GM21737 (cell line): Measurements from ENCODE around the gene GTF3C2.

Experiments used
- ATAC-seq: cut with Tn5 transposase; IDR thresholded peaks from one replicate; pipeline ENCODE4 v1.9.1; 2021; ENCODE audit warnings: mild to moderate bottlenecking, moderate library complexity; ENCODE audit not compliant: unreplicated experiment

GTF3C2 gene, protein sequence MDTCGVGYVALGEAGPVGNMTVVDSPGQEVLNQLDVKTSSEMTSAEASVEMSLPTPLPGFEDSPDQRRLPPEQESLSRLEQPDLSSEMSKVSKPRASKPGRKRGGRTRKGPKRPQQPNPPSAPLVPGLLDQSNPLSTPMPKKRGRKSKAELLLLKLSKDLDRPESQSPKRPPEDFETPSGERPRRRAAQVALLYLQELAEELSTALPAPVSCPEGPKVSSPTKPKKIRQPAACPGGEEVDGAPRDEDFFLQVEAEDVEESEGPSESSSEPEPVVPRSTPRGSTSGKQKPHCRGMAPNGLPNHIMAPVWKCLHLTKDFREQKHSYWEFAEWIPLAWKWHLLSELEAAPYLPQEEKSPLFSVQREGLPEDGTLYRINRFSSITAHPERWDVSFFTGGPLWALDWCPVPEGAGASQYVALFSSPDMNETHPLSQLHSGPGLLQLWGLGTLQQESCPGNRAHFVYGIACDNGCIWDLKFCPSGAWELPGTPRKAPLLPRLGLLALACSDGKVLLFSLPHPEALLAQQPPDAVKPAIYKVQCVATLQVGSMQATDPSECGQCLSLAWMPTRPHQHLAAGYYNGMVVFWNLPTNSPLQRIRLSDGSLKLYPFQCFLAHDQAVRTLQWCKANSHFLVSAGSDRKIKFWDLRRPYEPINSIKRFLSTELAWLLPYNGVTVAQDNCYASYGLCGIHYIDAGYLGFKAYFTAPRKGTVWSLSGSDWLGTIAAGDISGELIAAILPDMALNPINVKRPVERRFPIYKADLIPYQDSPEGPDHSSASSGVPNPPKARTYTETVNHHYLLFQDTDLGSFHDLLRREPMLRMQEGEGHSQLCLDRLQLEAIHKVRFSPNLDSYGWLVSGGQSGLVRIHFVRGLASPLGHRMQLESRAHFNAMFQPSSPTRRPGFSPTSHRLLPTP

DNA sequence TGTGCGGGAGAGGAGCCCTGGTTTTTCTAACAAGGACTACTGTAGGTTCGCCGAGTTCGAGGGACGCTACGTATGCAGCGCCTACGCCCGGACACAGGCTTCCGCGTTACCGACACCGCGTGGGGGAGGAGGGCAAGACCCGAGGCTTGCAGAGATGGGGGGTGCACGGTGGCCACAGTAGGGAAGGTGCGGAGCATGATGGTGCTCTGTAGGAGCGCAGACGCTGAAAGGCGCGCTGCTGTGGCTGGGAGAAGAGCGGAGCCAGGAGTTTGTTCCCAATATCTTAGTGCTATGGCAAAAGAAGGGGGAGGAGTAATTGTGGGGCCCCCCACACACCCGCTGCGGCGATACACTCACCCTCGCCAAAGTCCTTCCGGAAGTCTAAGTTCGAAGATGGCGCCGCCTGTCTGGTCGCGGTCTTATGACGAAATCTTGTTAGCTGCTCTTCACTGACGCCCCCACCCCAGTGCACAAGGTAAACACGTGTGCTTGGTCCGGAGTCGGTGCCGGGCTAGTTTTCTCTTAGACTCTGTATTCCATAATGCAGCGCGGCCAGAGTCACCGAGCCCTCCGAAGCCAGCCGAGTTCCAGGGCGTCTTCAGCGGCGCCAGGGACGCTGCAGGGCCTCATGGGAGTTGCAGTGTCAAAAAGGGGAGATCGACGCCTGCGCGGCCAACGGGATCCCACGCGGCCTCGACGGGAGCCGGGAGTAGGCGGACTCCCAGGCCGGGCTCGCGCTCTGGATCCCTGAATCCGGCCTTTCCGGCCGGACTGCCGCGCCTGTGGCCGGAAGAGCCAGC, at the start of gene GTF3C2:
Gene GTF3C2 (minus strand): TSS at position 383 of the 800 bp plus-strand sequence. CDS start 13,210 bp downstream, outside the sequence.
- ATAC-seq, result peak; percentile 82

DNA sequence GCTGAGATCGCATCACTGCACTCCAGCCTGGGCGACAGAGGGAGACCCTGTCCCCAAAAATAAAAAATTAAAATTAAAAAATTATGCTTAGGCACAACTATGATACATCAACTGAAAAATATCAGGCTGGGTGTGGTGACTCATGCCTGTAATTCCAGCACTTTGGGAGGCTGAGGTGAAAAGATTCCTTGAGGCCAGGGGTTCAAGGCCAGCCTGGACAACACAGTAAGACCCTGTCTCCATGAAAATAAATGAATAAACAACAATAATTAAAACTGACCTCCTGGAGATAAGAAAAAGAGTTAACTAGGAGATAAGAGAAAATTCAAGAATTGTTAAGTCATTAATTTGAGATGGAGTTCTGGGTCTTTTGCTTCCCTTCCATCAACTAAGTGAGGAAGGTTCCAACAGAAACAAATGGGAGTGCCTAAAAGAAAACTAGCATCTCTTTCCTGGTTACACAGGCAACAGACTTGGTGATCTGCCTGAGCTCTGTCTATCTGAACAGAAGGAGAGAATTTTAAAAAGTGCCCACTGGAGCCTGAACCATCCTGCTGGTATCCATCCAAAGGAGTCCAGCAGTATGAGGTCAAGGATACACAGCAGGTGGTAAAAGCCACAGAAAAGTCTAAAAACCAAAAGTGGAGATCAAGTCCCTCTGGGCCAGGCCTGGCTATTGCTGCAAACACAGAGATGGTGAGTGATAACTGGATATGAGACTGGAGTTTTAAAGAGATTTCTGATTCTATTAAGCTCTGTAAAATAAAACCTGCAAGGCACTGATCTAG, 44.0 kb upstream of the GTF3C2 start:
- ATAC-seq, result no peak

DNA sequence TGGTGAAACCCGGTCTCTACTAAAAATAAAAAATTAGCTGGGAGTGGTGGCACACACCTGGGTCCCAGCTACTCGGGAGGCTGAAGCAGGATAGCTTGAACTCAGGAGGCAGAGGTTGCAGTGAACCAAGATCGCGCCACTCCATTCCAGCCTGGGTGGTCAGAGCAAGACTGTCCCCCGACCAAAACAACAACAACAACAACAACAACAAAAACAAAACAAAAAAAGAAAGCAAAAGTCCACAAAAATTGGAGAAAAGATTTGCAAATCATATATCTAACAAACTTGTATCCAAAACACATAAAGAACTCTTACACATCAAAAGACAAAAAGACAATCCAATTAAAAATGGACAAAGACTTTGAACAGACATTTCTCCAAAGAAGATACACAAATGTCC, 42.4 kb upstream of the GTF3C2 start:
- ATAC-seq, result no peak

DNA sequence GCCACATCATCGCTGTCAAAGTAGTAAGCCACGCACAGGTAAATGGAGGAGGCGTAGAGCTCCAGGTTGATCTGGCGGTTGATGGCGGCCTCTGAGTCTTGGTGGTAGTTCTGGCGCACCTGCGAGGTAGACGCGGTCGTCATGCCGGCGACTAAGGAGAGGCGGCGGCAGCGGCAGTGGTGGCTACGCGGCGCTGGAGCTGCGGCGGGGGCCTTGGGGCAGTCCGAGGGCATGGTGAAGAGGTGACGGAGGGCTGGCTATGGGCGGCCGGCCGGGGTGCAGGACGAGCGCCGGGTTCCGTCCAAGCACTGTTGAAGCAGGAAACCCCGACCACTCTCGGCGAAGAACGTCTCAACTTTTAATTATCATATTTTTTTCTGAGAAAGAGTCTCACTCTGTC, 36.7 kb upstream of the GTF3C2 start:
- no peak for ATAC-seq

DNA sequence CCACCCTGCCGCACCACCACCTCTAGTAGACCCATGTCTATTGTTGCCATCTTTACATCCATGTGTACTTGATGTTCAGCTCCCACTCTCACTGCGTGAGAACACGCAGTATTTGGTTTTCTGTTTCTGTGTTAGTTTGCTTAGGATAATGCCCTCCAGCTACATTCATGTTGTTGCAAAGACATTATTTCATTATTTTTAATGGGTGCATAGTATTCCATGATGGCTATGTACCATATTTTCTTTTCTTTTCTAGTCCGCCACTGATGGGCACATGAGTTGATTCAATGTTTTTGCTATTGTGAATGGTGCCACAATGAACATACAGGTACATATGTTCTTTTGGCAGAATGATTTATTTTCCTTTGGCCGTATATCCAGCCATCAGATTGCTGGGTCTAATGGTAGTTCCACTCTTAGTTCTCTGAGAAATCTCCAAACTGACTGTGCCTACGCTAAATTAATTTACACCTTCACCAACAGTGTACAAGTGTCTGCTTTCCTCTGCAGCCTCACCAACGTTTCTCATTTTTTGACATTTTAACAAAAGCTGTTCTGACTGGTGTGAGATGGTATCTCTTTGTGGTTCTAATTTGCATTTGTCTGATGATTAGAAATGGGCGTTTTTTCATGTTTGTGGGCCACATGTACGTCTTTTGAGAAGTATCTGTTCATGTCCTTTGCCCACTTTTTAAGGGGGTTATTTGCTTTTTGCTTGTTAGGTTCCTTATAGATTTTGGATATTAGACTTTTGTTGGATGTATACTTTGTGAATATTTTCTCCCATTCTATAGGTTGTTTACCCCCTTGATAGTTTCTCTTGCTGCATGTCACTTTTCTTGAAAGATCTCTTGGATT, 34.5 kb upstream of the GTF3C2 start:
- ATAC-seq, result no peak

DNA sequence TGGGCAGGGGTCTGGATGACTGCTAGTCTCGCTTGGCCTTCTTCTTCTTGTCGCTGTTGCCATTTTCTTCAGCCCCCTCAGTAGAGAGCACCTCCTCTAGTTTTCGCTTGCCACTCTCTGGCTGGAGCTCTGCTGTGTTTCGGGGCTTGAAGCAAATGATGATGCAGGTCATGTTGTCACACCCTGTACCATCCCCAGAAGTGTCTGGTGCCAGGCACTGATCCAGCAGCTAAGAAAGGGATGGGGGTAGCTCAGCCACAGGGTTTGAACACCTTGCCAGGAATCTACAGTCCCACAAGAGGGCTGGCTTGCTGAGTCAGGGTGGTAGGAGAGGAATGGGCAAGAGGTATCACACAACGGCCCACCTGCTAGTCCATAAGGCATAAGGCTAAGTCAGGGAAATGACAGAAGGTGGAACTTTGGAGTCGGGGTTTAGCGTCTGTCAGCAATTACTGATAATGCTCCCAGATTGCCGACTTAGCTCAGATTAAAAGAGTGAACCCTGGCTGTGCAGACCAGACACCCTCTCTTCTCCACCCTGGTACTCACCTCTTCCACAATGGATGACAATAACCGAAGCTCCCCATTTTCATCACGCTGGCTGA, 25.1 kb upstream of the GTF3C2 start:
- ATAC-seq, result no peak

DNA sequence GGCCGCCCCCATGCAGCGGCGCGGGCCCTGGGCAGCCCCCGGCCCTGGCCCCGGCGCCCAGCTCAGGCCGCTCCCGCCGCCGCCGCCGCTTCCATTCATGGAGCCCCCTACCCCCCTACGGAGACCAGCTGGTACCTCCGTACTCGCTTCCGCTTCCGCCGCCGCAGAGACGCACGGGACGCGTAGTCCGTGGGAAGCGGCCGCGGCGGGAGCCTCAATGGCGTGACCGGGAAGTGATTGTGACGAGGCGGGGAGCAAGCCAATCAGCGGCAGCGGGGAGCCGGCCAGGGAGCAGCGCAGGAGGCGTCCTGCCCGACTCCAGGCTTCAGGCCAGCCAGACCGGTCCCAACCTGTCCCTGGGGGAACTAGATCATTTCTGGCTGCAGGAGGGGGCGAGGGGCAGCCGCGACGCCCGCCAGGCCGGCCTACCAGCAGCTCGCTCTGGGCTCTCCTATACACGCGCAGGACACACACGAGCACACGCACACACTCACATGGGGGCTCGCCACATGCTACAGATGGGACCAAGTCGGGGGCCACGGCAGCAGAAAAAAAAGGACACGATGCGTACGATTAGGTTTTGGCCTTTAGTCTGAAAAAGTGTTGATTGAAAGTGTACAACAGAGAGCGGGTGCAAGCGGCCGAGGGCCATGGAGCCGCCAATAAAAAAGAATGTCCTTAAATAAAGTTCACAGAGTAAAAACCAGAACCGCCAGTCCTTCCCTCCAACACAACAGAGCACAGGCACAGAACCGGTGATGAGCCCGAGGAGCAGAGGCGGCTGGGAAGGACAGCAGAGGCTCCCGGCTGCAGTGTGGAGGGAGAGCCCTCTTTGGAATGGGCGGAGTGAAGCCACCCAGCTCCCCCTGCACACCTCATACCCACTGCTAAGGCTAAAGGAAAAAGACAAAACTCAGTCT, 24.3 kb upstream of the GTF3C2 start, which contains the start of gene ZNF513:
Gene ZNF513 (minus strand): TSS at position 109 of the 920 bp plus-strand sequence. CDS start 208 bp downstream, outside the sequence.
- ATAC-seq, result peak; percentile 76

DNA sequence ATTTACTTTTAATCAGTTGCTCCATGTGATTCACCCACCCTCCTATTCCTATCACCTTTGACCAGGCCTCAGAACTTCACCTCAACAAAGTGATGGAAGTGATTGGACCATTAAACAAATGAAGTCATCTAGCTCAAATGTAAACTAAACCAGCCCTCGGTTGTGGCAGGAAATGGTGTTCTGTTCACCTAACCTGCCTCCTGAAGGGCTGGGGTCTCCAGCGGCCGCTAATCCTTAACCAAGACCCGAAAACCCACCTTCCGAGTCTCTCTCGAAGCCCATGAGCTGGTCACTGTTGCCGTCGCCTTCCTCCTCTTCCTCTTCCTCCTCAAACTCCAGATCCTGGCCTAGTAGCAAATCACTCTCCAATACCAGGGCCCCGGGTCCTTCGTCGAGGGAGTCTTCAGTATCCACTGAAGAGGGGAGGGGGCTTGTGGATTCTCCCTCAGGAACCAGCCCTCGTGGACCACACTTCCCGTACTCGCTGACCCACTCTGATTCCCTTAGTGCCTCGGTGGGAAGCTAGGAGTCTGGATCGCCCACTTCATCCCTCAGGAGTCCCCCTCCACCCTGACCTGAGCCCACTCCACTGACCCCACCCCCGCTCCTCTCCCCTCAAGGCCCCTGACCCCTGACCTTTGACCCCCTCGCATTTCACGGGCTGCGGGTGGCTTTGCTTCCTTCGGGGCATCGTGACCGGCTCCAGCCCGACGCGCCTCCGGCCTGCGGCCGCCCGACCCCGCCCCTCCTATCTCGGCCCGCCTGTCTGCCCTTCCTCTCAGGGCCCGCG, 23.5 kb upstream of the GTF3C2 start:
- ATAC-seq, result no peak

DNA sequence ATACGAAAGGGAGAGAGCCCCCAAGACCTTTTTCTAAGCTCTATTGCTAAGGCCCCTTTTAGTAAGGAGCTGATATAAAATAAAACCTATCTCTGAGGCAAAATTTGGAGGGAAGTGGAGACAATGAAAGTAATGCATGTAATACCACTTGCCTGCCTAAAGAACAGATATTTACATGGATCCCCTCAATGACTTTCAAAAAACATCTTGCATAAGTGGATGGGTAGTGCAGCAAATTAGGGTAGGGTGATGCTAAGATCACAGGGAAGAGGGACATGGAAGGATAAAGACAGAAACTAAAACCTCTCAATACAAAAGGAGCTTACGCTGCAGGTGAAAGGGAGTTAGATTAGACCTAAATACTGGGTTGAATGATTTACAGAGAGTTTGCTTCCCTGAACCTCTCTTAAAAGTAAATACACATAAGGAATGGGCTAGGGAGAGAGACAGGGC, 22.8 kb upstream of the GTF3C2 start:
- ATAC-seq, result no peak

DNA sequence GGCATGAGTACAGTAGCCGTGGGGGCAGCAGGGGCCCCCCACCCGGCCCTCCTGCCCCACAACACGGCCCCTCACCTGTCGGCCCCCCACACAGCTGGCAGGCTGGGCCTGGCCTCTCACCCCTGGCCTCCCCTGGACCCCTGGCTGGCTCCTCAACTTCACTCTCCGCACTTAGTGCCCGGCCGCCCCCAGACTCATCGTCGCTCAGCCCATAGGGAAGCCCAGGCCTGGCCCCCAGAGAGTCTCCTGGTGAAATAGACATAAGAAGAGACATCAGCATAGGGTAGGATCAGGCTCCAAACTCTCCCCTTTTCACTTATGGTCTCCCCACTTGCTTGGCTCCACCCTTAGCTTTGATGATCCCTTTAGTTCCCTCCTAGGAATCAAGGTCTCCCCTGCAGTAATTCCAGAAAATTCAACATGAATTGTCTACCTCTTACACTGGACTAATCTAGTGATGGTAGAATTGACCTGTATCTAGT, 22.3 kb upstream of the GTF3C2 start:
- ATAC-seq, result no peak

DNA sequence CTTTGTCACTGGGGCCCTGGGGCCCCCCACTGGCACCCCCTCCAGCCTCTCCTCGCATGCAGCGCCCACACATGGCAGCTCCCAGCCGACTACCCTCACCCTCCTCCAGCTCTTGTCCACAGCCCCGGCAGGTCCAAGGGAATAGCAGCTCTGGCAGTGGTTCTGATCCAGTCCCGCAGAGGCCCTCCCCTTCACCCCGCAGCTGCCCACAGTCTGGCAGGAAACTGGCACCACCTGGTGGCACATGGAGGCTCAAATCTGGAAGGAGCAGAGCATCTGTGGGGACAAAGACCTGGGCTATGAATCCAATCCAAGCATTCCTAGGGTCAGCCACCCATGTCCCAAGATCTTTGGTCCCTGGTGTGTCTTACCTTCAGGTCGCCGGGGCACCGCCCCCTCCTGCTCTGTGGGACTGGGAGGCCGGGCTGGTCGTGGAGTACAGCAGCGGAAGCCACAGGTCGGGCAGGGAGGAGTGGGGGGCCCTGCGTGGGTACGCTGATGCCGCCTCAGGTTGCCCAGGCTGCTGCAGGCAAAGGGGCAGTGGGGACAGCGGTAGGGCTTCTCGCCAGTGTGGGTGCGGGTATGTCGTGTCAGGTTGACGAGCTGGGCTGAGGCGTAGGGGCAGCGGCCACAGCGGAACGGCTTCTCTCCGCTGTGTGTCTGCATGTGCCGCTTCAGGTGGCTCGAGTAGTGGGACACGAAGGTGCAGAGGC, 21.7 kb upstream of the GTF3C2 start:
- no peak for ATAC-seq

DNA sequence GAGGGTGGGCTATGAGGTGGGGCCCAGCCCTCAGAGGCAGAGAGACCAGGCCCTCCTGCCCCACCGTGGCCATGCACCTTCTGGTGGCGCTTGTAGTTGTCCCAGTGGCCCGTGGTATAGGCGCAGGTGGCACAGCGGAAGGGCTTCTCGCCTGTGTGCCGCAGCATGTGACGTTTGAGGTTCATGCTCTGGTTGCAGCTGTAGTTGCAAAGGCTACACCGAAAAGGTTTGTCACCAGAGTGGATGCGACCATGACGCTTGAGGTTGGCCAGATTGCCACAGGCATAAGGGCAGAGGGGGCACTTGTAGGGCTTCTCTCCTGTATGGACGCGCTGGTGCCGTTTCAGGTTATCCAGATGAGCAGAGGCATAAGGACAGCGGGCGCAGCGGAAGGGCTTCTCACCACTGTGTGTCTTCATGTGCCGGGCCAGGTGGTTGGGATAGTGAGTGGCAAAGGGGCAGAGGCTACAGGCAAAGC, 21.1 kb upstream of the GTF3C2 start:
- ATAC-seq, result no peak

DNA sequence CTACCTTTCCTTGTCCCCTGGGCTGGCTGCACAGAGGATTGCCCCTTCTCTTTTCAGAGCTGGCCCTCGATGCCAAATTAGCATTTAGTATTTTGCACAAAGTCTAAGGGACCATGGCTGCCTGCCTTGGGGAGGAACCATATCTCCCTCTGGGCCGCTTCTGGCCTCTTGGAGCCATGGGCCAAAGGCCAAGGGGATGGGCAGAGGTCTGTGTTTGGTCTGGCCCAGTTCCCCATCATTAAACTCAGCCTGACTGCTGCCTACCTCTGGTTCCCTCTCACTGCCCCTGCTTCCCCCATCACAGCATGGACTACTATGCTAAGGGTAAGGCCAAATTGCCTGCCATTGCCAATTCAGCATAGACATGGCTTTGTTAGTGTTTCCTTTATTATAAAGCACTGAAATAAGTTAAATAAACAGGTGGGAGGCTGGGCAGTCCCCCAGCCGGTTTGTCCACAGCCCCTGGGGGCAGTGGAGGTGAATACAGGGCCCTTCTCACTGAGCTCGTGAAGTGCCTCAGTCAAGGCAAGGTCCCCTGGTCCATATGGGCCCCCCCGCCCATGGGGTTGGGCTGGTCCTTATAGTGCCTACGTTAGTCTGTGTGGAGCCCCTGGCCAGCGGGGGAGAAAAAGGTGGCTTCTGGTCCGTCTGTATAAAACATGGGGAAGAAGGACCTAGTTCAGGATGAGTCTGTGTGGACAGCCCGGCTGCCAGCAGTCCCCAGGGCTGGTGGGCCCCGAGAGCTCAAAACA, 20.5 kb upstream of the GTF3C2 start:
- no peak for ATAC-seq

DNA sequence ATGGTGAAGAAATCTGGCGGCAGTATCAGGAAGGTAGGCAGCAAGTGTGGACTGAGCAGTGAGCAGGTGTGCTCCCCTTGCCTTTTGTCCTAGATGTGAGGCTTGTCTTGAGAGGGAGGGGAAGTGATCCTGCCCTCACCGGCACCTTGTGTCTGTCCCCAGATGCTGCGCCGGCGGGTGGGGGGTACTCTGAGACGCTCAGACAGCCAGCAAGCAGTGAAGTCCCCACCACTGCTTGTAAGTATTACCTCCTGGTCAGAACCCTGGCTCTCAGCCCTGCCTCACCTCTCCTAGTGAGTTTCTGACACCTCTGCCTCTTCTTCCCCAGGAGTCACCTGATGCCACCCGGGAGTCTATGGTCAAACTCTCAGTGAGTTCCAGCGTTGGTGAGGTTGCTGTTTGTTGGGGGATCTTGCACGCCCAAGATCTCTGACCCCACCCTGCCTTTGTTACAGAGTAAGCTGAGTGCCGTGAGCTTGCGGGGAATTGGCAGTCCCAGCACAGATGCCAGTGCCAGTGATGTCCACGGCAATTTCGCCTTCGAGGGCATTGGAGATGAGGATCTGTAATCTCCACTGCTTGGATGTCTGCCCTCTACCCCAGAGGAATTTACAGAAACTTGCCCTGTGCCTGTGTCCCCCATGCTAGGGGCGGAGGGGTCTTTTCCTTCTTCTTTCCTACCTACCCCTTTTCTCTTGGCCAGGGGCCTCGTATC, 19.7 kb upstream of the GTF3C2 start:
- ATAC-seq, result no peak
